Liver (tissue), 3 donors: ENCODE data around the gene CNTNAP1.

Source experiments
- CTCF ChIP-seq: fragments of 150-350 bp; IDR thresholded peaks from 2 replicates; pipeline ENCODE4 v1.5.1; 2017; ENCODE audit warnings: improper control_type of control experiment, low read depth, low read length; ENCODE audit not compliant: missing input control
- FOXA1 ChIP-seq: IDR thresholded peaks from 2 replicates; pipeline ENCODE4 v1.6.1; 2016; ENCODE audit warnings: antibody characterized with exemption
- GABPA ChIP-seq, 2 donors: IDR thresholded peaks in 1 of 2; conservative IDR thresholded peaks in 1 of 2; 2 replicates each; pipeline ENCODE4 v1.6.1; 2016; ENCODE audit warnings: antibody characterized with exemption in 2 of 2, mild to moderate bottlenecking in 1 of 2, moderate library complexity in 1 of 2
- HNF4G ChIP-seq: IDR thresholded peaks from 2 replicates; pipeline ENCODE4 v1.6.1; 2016; ENCODE audit warnings: antibody characterized with exemption
- JUND ChIP-seq, 2 donors: IDR thresholded peaks; 2 replicates each; pipeline ENCODE4 v1.6.1; 2016; ENCODE audit warnings: antibody characterized with exemption in 2 of 2
- RAD21 ChIP-seq, 2 donors: IDR thresholded peaks; 2 replicates each; pipeline ENCODE4 v1.6.1; 2016; ENCODE audit warnings: antibody characterized with exemption in 2 of 2, mild to moderate bottlenecking in 2 of 2
- REST ChIP-seq: IDR thresholded peaks from 2 replicates; pipeline ENCODE4 v1.6.1; 2016; ENCODE audit warnings: antibody characterized with exemption, mild to moderate bottlenecking
- RXRA ChIP-seq, 2 donors: IDR thresholded peaks; 2 replicates each; pipeline ENCODE4 v1.6.1; 2017 to 2018; ENCODE audit warnings: antibody characterized with exemption in 2 of 2, mild to moderate bottlenecking in 1 of 2
- SP1 ChIP-seq: IDR thresholded peaks from 2 replicates; pipeline ENCODE4 v1.6.1; 2018; ENCODE audit warnings: antibody characterized with exemption, mild to moderate bottlenecking
- TAF1 ChIP-seq: conservative IDR thresholded peaks from 2 replicates; pipeline ENCODE4 v1.6.1; 2016; ENCODE audit warnings: antibody characterized with exemption, mild to moderate bottlenecking
- YY1 ChIP-seq: IDR thresholded peaks from 2 replicates; pipeline ENCODE4 v1.6.1; 2016; ENCODE audit warnings: antibody characterized with exemption, mild to moderate bottlenecking
- TF ChIP-seq, protein P1 (sequence below): IDR thresholded peaks from 2 replicates; pipeline ENCODE4 v1.6.1; 2016; ENCODE audit warnings: antibody characterized with exemption
- TF ChIP-seq, protein P2 (sequence below): IDR thresholded peaks from 2 replicates; pipeline ENCODE4 v1.6.1; 2016; ENCODE audit warnings: antibody characterized with exemption
- donor health status: healthy.
- donor health status: healthy.

- TF ChIP-seq CTCF (no peak), FOXA1 (no peak), TAF1 (no peak), SP1 (no peak), JUND (IDR thresholded peaks at IDR 0.05) (no peak), RAD21 (IDR thresholded peaks at IDR 0.05) (no peak), HNF4G (no peak), REST (no peak), YY1 (no peak), GABPA (IDR thresholded peaks at IDR 0.05 in 1 of 2, conservative IDR thresholded peaks at IDR 0.05 in 1 of 2) (no peak), RXRA (IDR thresholded peaks at IDR 0.05) (no peak)
- TF ChIP-seq, protein P1, sequence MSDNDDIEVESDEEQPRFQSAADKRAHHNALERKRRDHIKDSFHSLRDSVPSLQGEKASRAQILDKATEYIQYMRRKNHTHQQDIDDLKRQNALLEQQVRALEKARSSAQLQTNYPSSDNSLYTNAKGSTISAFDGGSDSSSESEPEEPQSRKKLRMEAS = no peak
- TF ChIP-seq, protein P2, sequence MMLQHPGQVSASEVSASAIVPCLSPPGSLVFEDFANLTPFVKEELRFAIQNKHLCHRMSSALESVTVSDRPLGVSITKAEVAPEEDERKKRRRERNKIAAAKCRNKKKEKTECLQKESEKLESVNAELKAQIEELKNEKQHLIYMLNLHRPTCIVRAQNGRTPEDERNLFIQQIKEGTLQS = no peak
These were observed 61.4 kb downstream of the CNTNAP1 start for GRCh38 chr17:42743595-42744282.
